ENCODE data around the gene ZBTB22. TPM values are rescaled to one million over a fixed set of nuclear protein-coding genes. Genes with fewer than 3 reads are reported as not detected.
A peak's percentile ranks its signal among the peaks of the same experiment; 100 is the strongest.

The ZBTB22 gene
- total RNA-seq, 2 donors from 2014 or later = 15.0 to 29.5 TPM

GRCh38 chr6:33271117-33271467 is 46.5 kb downstream of the ZBTB22 start:
- peaks cover 33% of the 10 kb centered on the region for H3K36me3 ChIP-seq
- H3K4me1 ChIP-seq (ENCODE audit: control insufficient read depth in 1 of 2, low read depth in 2 of 2) = peaks cover 21 to 45% of the 10 kb centered on the region in 2 donors
- H3K9me3 ChIP-seq = no peaks in the 10 kb centered on the region
- ATAC-seq (ENCODE audit: insufficient number of reproducible peaks, low FRiP score, low read depth) (no peak), DNase-seq (ENCODE audit: low spot score) (no peak)
- TF ChIP-seq CTCF (IDR thresholded peaks at IDR 0.05) = no peak
- H3K27me3 ChIP-seq (replicated peaks; ENCODE audit: insufficient read depth) = no peaks in the 10 kb centered on the region
- H3K4me3 ChIP-seq = peak overlapping the region; percentile 89
- peak overlapping the region; percentile 94 to 96 for H3K27ac ChIP-seq

Other genes starting within 250 kb of the ZBTB22 start
- gene HLA-DPA1, start 244.1 kb downstream of the ZBTB22 start, total RNA-seq = 100 to 1,000 TPM; 141 to 148 TPM
- gene HLA-DPB1, start 241.8 kb downstream of the ZBTB22 start, total RNA-seq = 100 to 1,000 TPM in 1 of 2 donors, 10 to 100 TPM in 1; 78.4 to 112 TPM
- gene COL11A2, start 125.3 kb downstream of the ZBTB22 start, total RNA-seq = 1 to 10 TPM; 1.9 to 3.4 TPM
- gene RXRB, start 117.1 kb downstream of the ZBTB22 start, total RNA-seq = 10 to 100 TPM; 38.7 to 47.2 TPM
- 100 to 1,000 TPM in 1 of 2 donors, 10 to 100 TPM in 1; 71.3 to 106 TPM for gene SLC39A7, start 116.9 kb downstream of the ZBTB22 start, total RNA-seq
- 10 to 100 TPM in 1 of 2 donors, 1 to 10 TPM in 1; 4.0 to 15.0 TPM for gene HSD17B8, start 113.1 kb downstream of the ZBTB22 start, total RNA-seq
- 10 to 100 TPM; 13.2 to 17.3 TPM for gene RING1, start 109.2 kb downstream of the ZBTB22 start, total RNA-seq
- 10 to 100 TPM; 31.4 to 43.2 TPM for gene VPS52, start 45.9 kb downstream of the ZBTB22 start, total RNA-seq
- gene RPS18, start 45.7 kb downstream of the ZBTB22 start, total RNA-seq = 1,000 to 10,000 TPM; 1,163 to 1,178 TPM
- gene B3GALT4, start 40.6 kb downstream of the ZBTB22 start, total RNA-seq = 10 to 100 TPM; 18.1 to 27.3 TPM
- gene WDR46, start 28.5 kb downstream of the ZBTB22 start, total RNA-seq = 10 to 100 TPM; 42.6 to 60.3 TPM
- 10 to 100 TPM; 26.8 to 31.9 TPM for gene PFDN6, start 28.1 kb downstream of the ZBTB22 start, total RNA-seq
- gene RGL2, start 18.8 kb downstream of the ZBTB22 start, total RNA-seq = 10 to 100 TPM; 49.9 to 83.5 TPM
- 100 to 1,000 TPM in 1 of 2 donors, 10 to 100 TPM in 1; 88.0 to 107 TPM for gene TAPBP, start 3.7 kb downstream of the ZBTB22 start, total RNA-seq
- gene DAXX, start 5.2 kb upstream of the ZBTB22 start, total RNA-seq = 10 to 100 TPM; 32.4 to 78.5 TPM
- gene KIFC1, start 74.1 kb upstream of the ZBTB22 start, total RNA-seq = under 1 TPM; 0.81 to 0.85 TPM
- gene PHF1, start 93.3 kb upstream of the ZBTB22 start, total RNA-seq = 100 to 1,000 TPM in 1 of 2 donors, 10 to 100 TPM in 1; 82.0 to 104 TPM
- 100 to 1,000 TPM in 1 of 2 donors, 10 to 100 TPM in 1; 60.3 to 207 TPM for gene CUTA, start 100.4 kb upstream of the ZBTB22 start, total RNA-seq
- 10 to 100 TPM; 16.2 to 24.6 TPM for gene SYNGAP1, start 102.3 kb upstream of the ZBTB22 start, total RNA-seq
- gene ZBTB9, start 136.8 kb upstream of the ZBTB22 start, total RNA-seq = 1 to 10 TPM; 1.1 to 7.1 TPM